Stimulated activated CD8-positive, alpha-beta memory T cell treated with anti-CD3 and anti-CD28 coated beads, Interleukin-2, amount 100 ng/mL, for 48 hours (primary cell): ENCODE measurements around the gene LRRC58.
"Not testable (repeated sequence)": the region's sequence is repeated elsewhere in the genome, so short reads cannot be mapped to it uniquely, and the experiment has no call there.

Experiments
- DNase-seq, 2 donors: peaks; one replicate each; pipeline ENCODE4 v3.0.0-alpha.2; 2020; ENCODE audit warnings: low read depth in 2 of 2

Gene LRRC58

GRCh38 chr3:120348991-120349854 lies at the start of gene LRRC58:
Gene LRRC58, minus strand, starts transcription at chr3:120349354. Its CDS starts 111 bp downstream, at chr3:120349243.
- DNase-seq, result peak; percentile 80 to 81

- no peak for DNase-seq
Measured at GRCh38 chr3:120396469-120396868, 47.3 kb upstream of the LRRC58 start.

- no peak for DNase-seq
Measured at GRCh38 chr3:120394347-120394746, 45.2 kb upstream of the LRRC58 start.

- DNase-seq, result no peak
Measured at GRCh38 chr3:120393761-120394160, 44.6 kb upstream of the LRRC58 start.

GRCh38 chr3:120393243-120393642 lies 44.1 kb upstream of the LRRC58 start:
- DNase-seq, result no peak

- no peak for DNase-seq
Measured at GRCh38 chr3:120382941-120383447, 33.8 kb upstream of the LRRC58 start.

GRCh38 chr3:120381503-120381902 lies 32.3 kb upstream of the LRRC58 start:
- DNase-seq, result no peak

GRCh38 chr3:120377948-120378347 lies 28.8 kb upstream of the LRRC58 start:
- DNase-seq, result not testable (repeated sequence)

GRCh38 chr3:120370463-120370862 lies 21.3 kb upstream of the LRRC58 start:
- DNase-seq, result no peak

- DNase-seq, result no peak
Measured at GRCh38 chr3:120369037-120369467, 19.9 kb upstream of the LRRC58 start.

- DNase-seq, result no peak
Measured at GRCh38 chr3:120368172-120368571, 19.0 kb upstream of the LRRC58 start.

GRCh38 chr3:120364821-120365220 lies 15.7 kb upstream of the LRRC58 start:
- no peak for DNase-seq

GRCh38 chr3:120364101-120364500 lies 14.9 kb upstream of the LRRC58 start:
- DNase-seq, result no peak

GRCh38 chr3:120357807-120358206 lies 8.7 kb upstream of the LRRC58 start:
- DNase-seq, result no peak

GRCh38 chr3:120355486-120355885 lies 6.3 kb upstream of the LRRC58 start:
- no peak for DNase-seq

- DNase-seq, result no peak
Measured at GRCh38 chr3:120353463-120353862, 4.3 kb upstream of the LRRC58 start.

- DNase-seq, result no peak
Measured at GRCh38 chr3:120352017-120352416, 2.9 kb upstream of the LRRC58 start.

- DNase-seq, result no peak
Measured at GRCh38 chr3:120350401-120350941, 1.3 kb upstream of the LRRC58 start.

- no peak for DNase-seq
Measured at GRCh38 chr3:120349855-120350125, 636 bp upstream of the LRRC58 start.

- peak; percentile 14 to 33 for DNase-seq
Measured at GRCh38 chr3:120348065-120348990, 826 bp downstream of the LRRC58 start.

GRCh38 chr3:120344349-120344748 lies 4.8 kb downstream of the LRRC58 start:
- DNase-seq, result no peak

- DNase-seq, result no peak
Measured at GRCh38 chr3:120341658-120342346, 7.4 kb downstream of the LRRC58 start.
